Memory B cell (primary cell): Measurements from ENCODE around the gene ANKS1A.
"Not testable (repeated sequence)": the region's sequence is repeated elsewhere in the genome, so short reads cannot be mapped to it uniquely, and the experiment has no call there.

Experiments used
- ATAC-seq: fragments of 150-1000 bp; cut with Tn5 transposase; 2 replicates; pipeline ENCODE4 v1.10.0; 2021; ENCODE audit warnings: low read depth, mild to moderate bottlenecking, moderate library complexity
- DNase-seq, 2 donors: peaks; one replicate each; pipeline ENCODE4 v3.0.0; 2022; ENCODE audit warnings: low spot score in 2 of 2
- H3K27ac Mint-ChIP-seq: one replicate; pipeline ENCODE4 v1.8.0; 2022; ENCODE audit warnings: mild to moderate bottlenecking, moderate library complexity, mixed read lengths
- H3K27me3 Mint-ChIP-seq: one replicate; pipeline ENCODE4 v1.8.0; 2022; ENCODE audit warnings: mixed read lengths
- H3K36me3 Mint-ChIP-seq: one replicate; pipeline ENCODE4 v1.8.0; 2022; ENCODE audit warnings: mild to moderate bottlenecking, mixed read lengths
- H3K4me1 Mint-ChIP-seq: one replicate; pipeline ENCODE4 v1.8.0; 2022; ENCODE audit warnings: mixed read lengths
- H3K4me3 Mint-ChIP-seq: one replicate; pipeline ENCODE4 v1.8.0; 2022; ENCODE audit warnings: mild to moderate bottlenecking, moderate library complexity, mixed read lengths
- H3K9me3 Mint-ChIP-seq: one replicate; pipeline ENCODE4 v1.8.0; 2022; ENCODE audit warnings: mixed read lengths

ANKS1A gene

GRCh38 chr6:34987506-34987905, 98.5 kb downstream of the ANKS1A start:
- Mint-ChIP-seq H3K9me3 (no peaks in the 10 kb centered on the region), H3K27ac (no peak overlapping the region), H3K4me1 (no peaks in the 10 kb centered on the region), H3K4me3 (no peak overlapping the region), H3K36me3 (peaks cover 25% of the 10 kb centered on the region), H3K27me3 (no peaks in the 10 kb centered on the region)
- DNase-seq (no peak), ATAC-seq (no peak)

GRCh38 chr6:34990971-34991560, 102.0 kb downstream of the ANKS1A start:
- Mint-ChIP-seq H3K36me3 (peaks cover 42% of the 10 kb centered on the region), H3K27me3 (no peaks in the 10 kb centered on the region)
- no peak for ATAC-seq

GRCh38 chr6:34992376-34992775, 103.3 kb downstream of the ANKS1A start:
- H3K36me3 Mint-ChIP-seq, result peaks cover 40% of the 10 kb centered on the region
- ATAC-seq, result no peak
- H3K27me3 Mint-ChIP-seq, result no peaks in the 10 kb centered on the region
- no peak overlapping the region for H3K4me3 Mint-ChIP-seq
- H3K9me3 Mint-ChIP-seq, result no peaks in the 10 kb centered on the region
- no peaks in the 10 kb centered on the region for H3K4me1 Mint-ChIP-seq
- no peak for DNase-seq
- no peak overlapping the region for H3K27ac Mint-ChIP-seq

More at GRCh38 chr6:34990971-34991560, 102.0 kb downstream of the ANKS1A start:
- Mint-ChIP-seq H3K4me3 (no peak overlapping the region), H3K4me1 (no peaks in the 10 kb centered on the region), H3K9me3 (no peaks in the 10 kb centered on the region), H3K27ac (no peak overlapping the region)
- DNase-seq, result no peak

- no peak for ATAC-seq
- Mint-ChIP-seq H3K4me1 (no peaks in the 10 kb centered on the region), H3K4me3 (no peak overlapping the region), H3K36me3 (peaks cover 43% of the 10 kb centered on the region), H3K27me3 (no peaks in the 10 kb centered on the region), H3K9me3 (no peaks in the 10 kb centered on the region), H3K27ac (no peak overlapping the region)
- no peak for DNase-seq
Measured at GRCh38 chr6:34993213-34993612, 104.2 kb downstream of the ANKS1A start.

- ATAC-seq, result no peak
- Mint-ChIP-seq H3K9me3 (no peaks in the 10 kb centered on the region), H3K4me1 (no peaks in the 10 kb centered on the region), H3K27ac (no peak overlapping the region), H3K36me3 (peaks cover 40% of the 10 kb centered on the region), H3K4me3 (no peak overlapping the region), H3K27me3 (no peaks in the 10 kb centered on the region)
- no peak for DNase-seq
Measured at GRCh38 chr6:34994693-34995092, 105.6 kb downstream of the ANKS1A start.

GRCh38 chr6:34998417-34998816, 109.4 kb downstream of the ANKS1A start:
- H3K36me3 Mint-ChIP-seq, result peaks cover 28% of the 10 kb centered on the region
- DNase-seq, H3K27me3 Mint-ChIP-seq, H3K4me3 Mint-ChIP-seq, H3K4me1 Mint-ChIP-seq, ATAC-seq, H3K27ac Mint-ChIP-seq, H3K9me3 Mint-ChIP-seq: not testable (repeated sequence)

- H3K4me1 Mint-ChIP-seq, DNase-seq, H3K27ac Mint-ChIP-seq, H3K9me3 Mint-ChIP-seq, H3K27me3 Mint-ChIP-seq, ATAC-seq, H3K4me3 Mint-ChIP-seq: not testable (repeated sequence)
- H3K36me3 Mint-ChIP-seq, result peaks cover 26% of the 10 kb centered on the region
Measured at GRCh38 chr6:34999153-34999552, 110.1 kb downstream of the ANKS1A start.

- not testable (repeated sequence) for DNase-seq, H3K9me3 Mint-ChIP-seq, H3K4me1 Mint-ChIP-seq, ATAC-seq, H3K27me3 Mint-ChIP-seq, H3K27ac Mint-ChIP-seq, H3K4me3 Mint-ChIP-seq
- peaks cover 18% of the 10 kb centered on the region for H3K36me3 Mint-ChIP-seq
Measured at GRCh38 chr6:34999962-35000361, 110.9 kb downstream of the ANKS1A start.

- H3K4me3 Mint-ChIP-seq, H3K27me3 Mint-ChIP-seq, H3K27ac Mint-ChIP-seq, DNase-seq, ATAC-seq, H3K4me1 Mint-ChIP-seq, H3K9me3 Mint-ChIP-seq: not testable (repeated sequence)
- peaks cover 17% of the 10 kb centered on the region for H3K36me3 Mint-ChIP-seq
Measured at GRCh38 chr6:35001349-35001748, 112.3 kb downstream of the ANKS1A start.

- DNase-seq, ATAC-seq, H3K4me3 Mint-ChIP-seq, H3K27ac Mint-ChIP-seq, H3K9me3 Mint-ChIP-seq, H3K4me1 Mint-ChIP-seq, H3K27me3 Mint-ChIP-seq: not testable (repeated sequence)
- H3K36me3 Mint-ChIP-seq, result peaks cover 14% of the 10 kb centered on the region
Measured at GRCh38 chr6:35003886-35004530, 115.0 kb downstream of the ANKS1A start.

- Mint-ChIP-seq H3K36me3 (peaks cover 14% of the 10 kb centered on the region), H3K4me1 (no peaks in the 10 kb centered on the region), H3K4me3 (no peak overlapping the region), H3K27ac (no peak overlapping the region), H3K27me3 (no peaks in the 10 kb centered on the region), H3K9me3 (no peaks in the 10 kb centered on the region)
- ATAC-seq, result no peak
- no peak for DNase-seq
Measured at GRCh38 chr6:35007016-35007415, 118.0 kb downstream of the ANKS1A start.

- Mint-ChIP-seq H3K9me3 (no peaks in the 10 kb centered on the region), H3K27ac (no peak overlapping the region), H3K36me3 (peaks cover 9% of the 10 kb centered on the region), H3K27me3 (no peaks in the 10 kb centered on the region), H3K4me3 (no peak overlapping the region), H3K4me1 (no peaks in the 10 kb centered on the region)
- DNase-seq (no peak), ATAC-seq (no peak)
Measured at GRCh38 chr6:35008858-35009257, 119.8 kb downstream of the ANKS1A start.

- no peaks in the 10 kb centered on the region for H3K9me3 Mint-ChIP-seq
- H3K4me3 Mint-ChIP-seq, result no peak overlapping the region
- H3K36me3 Mint-ChIP-seq, result peaks cover 8% of the 10 kb centered on the region
- no peaks in the 10 kb centered on the region for H3K27me3 Mint-ChIP-seq
- ATAC-seq, result no peak
- H3K4me1 Mint-ChIP-seq, result no peaks in the 10 kb centered on the region
- no peak overlapping the region for H3K27ac Mint-ChIP-seq
- DNase-seq, result no peak
Measured at GRCh38 chr6:35011096-35012041, 122.3 kb downstream of the ANKS1A start.

GRCh38 chr6:35013701-35014100, 124.6 kb downstream of the ANKS1A start:
- H3K36me3 Mint-ChIP-seq, result peaks cover 14% of the 10 kb centered on the region
- DNase-seq (no peak), ATAC-seq (no peak)
- H3K27ac Mint-ChIP-seq, result no peak overlapping the region
- H3K4me1 Mint-ChIP-seq, result no peaks in the 10 kb centered on the region
- no peaks in the 10 kb centered on the region for H3K27me3 Mint-ChIP-seq
- no peak overlapping the region for H3K4me3 Mint-ChIP-seq
- H3K9me3 Mint-ChIP-seq, result no peaks in the 10 kb centered on the region
